ENCODE data around the gene MC2R.

The MC2R gene

DNA sequence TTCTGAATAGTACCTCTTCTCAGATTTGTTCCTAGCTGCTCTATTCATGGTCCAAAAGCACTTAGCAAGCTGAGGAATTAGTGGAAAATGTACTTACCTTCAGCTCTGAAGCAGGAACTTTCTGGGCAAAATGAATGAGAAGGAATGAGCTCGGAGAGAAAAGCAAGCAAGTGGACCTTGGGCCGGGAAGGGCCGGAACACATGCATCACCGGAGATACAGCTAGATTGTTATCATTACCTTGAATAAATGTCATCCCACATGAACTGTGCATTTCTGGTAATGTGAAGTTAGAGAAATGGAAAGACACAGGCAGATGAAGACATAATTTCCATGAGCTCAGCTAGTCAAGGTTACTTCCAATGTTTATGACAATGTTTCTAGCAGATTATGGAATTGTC is at the start of gene MC2R:
Gene MC2R, minus strand, starts transcription at position 146 of the 400 bp plus-strand sequence. CDS start 30,018 bp downstream, outside the sequence.
- no peak for DNase-seq (ENCODE audit: low read depth)

GRCh38 chr18:13945811-13946210 is 30.5 kb upstream of the MC2R start:
- DNase-seq (ENCODE audit: low read depth) = no peak

DNA sequence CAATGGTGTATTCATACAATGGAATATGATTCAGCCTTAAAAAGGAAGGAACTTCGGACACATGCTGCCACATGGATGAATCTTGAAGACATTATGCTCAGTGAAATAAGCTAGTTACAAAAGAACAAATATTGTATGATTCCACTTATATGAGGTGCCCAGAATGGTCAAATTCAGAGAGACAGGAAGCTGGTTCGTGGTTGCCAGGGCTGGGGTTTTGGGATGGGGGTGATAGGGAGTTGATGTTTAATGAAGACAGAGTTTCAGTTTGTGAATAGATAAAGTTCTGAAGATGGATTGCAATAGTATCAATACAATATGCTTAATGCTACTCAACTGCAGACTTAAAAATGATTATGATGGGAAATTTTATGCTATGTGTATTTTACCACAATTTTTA is 28.0 kb upstream of the MC2R start:
- no peak for DNase-seq (ENCODE audit: low read depth)

GRCh38 chr18:13940326-13940725 is 25.0 kb upstream of the MC2R start:
- no peak for DNase-seq (ENCODE audit: low read depth)

DNA sequence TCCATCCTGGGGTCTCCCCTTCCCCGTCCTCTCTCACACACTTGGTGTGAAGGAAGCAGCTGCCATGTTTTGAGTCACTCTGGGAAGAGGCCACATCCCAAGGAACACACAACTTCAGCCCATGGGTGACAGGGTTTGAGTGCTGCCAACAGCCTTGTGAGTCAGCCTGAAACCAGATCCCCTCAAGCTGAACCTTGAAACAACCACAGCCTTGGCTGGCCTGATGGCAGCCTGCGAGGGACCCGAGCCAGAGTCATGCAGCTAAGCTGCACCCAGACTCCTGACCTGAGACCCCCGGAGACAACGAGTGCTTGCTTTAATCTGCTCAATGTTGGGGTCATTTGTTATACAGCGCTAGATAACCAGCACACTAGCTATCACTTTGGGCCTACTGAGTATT is 19.3 kb upstream of the MC2R start:
- DNase-seq (ENCODE audit: low read depth) = no peak

- no peak for DNase-seq (ENCODE audit: low read depth)
These were observed 18.7 kb upstream of the MC2R start for GRCh38 chr18:13934058-13934457.

- no peak for DNase-seq (ENCODE audit: low read depth)
These were observed 17.1 kb upstream of the MC2R start for GRCh38 chr18:13932285-13933025.

DNA sequence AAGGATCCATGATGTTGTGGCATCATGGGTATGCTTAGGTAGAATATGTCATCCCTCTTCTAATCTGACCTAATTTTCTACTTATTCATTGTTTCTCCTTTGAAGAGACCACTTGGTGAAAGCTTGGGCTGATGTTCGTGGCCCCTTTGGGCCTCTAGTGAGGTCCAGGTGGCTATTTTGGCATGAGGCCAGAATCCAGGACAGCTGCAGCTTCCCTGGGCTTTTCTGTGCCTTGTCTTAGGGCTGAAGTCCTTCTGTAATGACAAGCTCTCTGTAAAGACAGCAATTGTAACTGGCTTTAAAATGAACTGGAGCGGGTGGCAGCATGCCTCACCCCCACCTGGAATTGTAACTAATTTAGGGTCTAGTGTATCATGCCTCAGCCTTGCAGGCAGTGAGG is 15.6 kb upstream of the MC2R start:
- DNase-seq (ENCODE audit: low read depth) = no peak

DNA sequence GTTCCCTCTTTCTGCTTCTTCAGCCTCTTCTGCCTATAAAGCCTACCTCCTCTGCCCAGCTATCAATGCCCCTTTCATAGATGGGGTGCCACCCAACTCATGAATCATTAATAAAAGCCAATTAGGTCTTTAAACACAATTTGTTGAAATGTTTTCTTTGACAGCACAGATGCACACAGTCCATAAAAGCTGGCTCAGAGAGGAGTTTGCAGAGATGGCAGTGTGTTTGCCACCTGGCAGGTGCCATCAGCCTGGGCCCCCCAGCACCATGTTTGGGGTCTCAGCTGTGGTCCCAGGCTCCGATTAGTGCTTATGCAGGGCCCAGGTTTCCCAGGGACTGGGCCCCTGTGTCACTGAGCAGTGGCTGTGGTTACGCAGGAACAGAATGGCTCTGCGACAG is 7.9 kb upstream of the MC2R start:
- DNase-seq (ENCODE audit: low read depth) = no peak

DNA sequence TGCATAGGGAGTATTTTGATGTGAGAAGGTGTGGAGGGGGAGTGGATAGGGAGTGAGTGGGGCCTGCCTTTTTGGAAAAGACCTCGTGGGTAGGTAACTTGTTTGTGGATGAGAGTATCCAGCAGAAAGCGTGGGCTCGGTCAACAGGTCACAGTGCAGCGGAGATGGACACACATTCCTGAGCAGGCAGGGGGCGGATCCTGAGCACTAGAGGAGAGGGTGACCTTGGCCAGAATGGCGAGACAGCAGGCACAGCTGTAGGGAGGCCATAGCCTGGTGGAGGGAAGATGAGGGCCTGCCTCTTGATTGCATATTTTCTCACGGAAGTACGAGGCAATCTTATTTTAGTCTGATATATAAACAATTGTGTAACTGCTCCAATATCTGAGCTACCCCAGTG is 3.6 kb upstream of the MC2R start:
- DNase-seq (ENCODE audit: low read depth) = no peak

DNA sequence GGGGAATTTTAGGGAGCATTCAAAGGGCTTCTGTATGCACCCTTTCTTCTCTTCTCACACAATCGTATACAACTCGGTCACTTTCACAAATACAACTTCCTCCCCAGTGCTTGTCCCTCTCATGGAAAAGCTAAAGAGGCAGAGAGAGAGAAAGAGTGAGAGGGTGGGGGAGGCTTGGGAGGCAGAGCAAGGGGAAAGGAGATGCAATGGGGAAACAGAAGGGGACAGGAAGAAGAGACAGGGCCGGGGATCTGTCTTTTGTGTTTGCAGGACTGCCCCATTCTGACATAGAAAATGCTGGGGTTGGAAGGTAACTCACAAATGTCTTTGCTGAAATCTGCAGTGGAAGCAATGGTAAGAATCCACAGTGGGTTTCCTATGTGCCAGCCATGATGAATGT is 2.1 kb upstream of the MC2R start:
- no peak for DNase-seq (ENCODE audit: low read depth)

DNA sequence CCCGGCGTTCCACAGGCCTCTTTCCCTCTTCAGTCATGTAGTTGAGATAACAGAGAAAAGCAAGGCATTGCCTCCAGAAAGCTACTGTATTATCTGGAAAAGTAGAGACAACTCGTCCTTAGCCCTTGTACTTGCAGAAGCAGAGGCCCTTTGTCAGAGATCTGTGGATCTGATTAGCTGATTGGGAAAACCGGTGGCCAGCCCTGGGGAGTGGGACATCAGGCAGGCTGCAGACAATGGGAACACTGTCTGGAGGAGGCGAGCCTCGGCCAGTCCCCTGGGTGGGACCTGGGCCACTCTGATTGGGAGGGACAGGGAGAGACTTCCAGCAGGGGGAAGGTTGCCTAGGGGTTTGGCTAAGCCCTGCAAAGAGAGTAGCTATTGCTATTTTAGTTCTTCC is 1.2 kb upstream of the MC2R start:
- DNase-seq (ENCODE audit: low read depth) = no peak

DNA sequence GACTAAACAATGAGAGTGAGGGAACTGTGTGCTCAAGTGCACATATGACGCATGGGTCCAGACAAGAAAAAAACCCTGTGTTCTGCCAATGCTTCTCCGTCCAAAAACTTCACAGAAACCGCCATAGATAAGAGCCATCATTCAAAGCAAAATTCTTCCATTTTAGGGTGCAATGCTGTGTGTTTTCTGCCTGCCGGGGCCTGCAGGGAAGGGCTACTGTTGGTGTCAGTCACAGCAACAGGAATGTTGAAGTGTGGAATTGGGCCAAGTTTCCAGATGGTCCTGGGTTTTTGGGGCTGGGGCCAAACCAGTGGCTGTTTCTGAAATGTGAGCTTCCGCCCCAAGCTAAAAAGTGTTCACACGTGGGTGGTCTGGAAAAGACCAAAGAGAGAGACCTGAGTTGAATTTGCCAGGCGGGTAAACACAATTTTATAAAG is 677 bp upstream of the MC2R start:
- DNase-seq (ENCODE audit: low read depth) = no peak

DNA sequence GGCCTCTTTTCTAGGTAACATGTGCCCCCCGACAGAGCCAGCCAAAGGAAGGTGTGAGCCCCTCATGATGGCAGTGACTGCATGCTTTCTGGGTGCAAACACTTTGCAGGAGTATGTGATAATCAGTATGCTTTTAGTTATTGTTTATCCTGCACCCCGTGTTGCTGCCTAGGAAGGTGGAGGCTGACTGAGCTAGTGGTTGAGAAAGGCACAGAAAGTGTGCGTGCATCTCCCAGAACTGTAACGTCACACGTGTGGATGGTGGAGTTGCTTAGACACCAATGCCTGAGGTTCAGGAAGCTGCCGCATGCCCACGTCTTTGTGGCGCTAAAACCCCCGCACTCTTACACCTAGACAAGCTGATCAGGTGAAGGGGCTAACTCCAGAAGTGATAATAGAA is 580 bp downstream of the MC2R start:
- no peak for DNase-seq (ENCODE audit: low read depth)

DNA sequence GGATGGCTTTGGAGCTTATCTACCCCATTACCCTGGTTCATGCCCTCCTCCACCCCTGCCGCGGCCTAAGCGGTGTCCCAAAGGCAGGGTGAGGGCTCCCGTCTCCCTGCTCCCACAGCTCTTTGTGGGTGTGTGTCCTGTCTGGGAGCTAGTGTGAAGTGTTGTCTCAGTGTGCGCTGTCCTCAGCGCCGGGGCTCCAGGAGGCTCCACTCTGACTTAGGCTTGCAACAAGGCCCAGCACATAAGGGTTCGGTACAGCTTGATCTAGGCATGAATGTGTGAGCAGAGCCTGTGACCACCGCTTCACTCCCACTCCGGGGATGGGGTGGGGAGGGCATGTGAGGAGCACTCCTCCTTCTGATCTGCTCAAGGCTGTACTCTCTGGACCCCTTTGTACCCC is 1.2 kb downstream of the MC2R start:
- DNase-seq (ENCODE audit: low read depth) = no peak

DNA sequence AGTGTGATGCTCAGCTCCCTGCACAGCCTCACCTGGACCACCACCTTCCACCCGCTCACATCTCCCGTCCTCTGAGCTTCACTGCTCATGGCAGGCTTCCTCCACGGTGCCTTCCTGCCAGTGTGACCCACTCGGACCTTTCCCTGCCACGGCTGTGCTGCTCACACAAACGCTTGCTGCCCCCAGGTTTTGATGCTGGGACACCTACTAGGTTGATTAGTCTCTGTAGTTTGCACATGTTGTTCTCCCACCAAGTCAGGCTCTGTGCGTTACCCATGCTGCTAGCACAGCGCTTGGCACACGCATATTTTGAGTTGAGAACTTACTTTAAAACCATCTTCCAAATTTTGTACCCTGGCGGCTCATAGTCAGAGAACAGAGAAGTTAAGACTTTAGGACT is 2.1 kb downstream of the MC2R start:
- no peak for DNase-seq (ENCODE audit: low read depth)

GRCh38 chr18:13912601-13913000 is 2.7 kb downstream of the MC2R start:
- DNase-seq (ENCODE audit: low read depth) = no peak

DNA sequence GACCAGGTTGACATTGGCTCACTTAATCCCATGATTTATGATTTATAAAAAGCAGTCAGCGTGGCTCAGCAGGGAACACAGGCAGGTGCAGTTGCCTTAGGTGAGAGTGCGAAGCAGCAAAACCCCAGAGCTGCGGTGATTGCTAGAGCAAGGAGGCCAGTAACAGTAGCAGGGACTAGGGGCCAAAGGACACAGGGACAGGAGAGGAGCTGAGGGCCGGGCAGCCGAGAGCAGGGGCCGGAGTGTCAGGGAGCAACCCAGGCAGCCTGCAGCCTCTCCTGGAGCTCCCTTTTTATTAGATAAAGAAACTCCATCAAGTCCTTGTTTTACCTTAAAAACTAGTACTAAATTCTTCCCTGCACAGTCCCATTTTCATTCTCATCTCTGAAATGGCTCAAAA is 4.3 kb downstream of the MC2R start:
- no peak for DNase-seq (ENCODE audit: low read depth)

- DNase-seq (ENCODE audit: low read depth) = no peak
These were observed 4.8 kb downstream of the MC2R start for GRCh38 chr18:13910501-13910900.

DNA sequence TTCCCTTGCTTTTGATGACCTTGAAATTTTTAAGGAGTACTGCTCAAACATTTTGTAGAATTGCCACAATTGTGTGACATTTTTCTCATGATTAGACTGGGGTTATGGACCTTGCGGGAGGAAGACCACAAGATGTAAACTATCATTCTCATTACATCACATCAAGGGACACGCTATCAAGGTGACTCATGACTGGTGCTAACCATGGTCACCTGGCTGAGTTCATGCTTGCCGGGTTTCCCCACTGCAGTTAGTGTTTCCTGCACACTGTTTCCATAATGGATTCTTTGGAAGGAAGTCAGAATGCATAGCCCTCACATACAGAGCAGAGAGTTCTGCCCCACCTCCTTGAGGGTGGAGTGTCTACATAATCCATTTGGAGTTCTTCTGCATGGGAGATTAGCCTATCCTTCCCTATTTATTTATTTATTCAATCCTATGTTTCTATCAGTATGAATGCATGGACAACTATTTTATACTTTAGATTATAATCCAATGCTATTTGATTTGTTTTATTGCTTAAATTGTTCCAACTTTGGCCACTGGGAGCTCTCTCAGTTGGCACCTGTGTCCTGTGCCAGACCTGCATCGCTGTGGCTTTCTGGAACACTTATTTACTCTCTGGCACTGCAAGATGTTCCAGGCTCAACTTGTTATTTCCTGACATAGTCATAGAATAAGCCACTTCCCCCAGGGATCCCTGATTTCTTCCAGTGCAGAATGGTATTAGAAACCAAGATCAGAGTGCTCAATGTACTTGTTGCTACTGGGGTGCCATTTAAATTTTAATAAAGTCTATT is 6.0 kb downstream of the MC2R start:
- DNase-seq (ENCODE audit: low read depth) = no peak

GRCh38 chr18:13900633-13901032 is 14.7 kb downstream of the MC2R start:
- no peak for DNase-seq (ENCODE audit: low read depth)

- DNase-seq (ENCODE audit: low read depth) = no peak
These were observed 19.8 kb downstream of the MC2R start for GRCh38 chr18:13895505-13896033.

- no peak for DNase-seq (ENCODE audit: low read depth)
These were observed 20.8 kb downstream of the MC2R start for GRCh38 chr18:13894531-13894930.

- no peak for DNase-seq (ENCODE audit: low read depth)
These were observed 21.9 kb downstream of the MC2R start for GRCh38 chr18:13893418-13893760.

Data from activated T-cell treated with anti-CD3 and anti-CD28 coated beads for 1 hour (primary cell).